WTC11 (cell line): ENCODE data around the gene NLRC5.

Source experiments
- ATF6 ChIP-seq: sonication (generic); formaldehyde crosslinking; IDR thresholded peaks from 2 replicates; pipeline ENCODE4 v1.8.1; 2023; ENCODE audit warnings: mild to moderate bottlenecking, missing genetic modification reagents
- CTCF ChIP-seq: fragments of 200-600 bp; IDR thresholded peaks from 2 replicates; pipeline ENCODE4 v1.8.0; 2022; ENCODE audit warnings: antibody characterized with exemption
- E2F5 ChIP-seq: sonication (generic); formaldehyde crosslinking; IDR thresholded peaks from 2 replicates; pipeline ENCODE4 v1.8.1; 2022; ENCODE audit warnings: mild to moderate bottlenecking, moderate library complexity, missing genetic modification reagents
- ELF4 ChIP-seq: sonication (generic); formaldehyde crosslinking; IDR thresholded peaks from 2 replicates; pipeline ENCODE4 v1.8.1; 2022; ENCODE audit warnings: low read depth, mild to moderate bottlenecking, moderate library complexity, missing genetic modification reagents
- HMGXB4 ChIP-seq: sonication (generic); formaldehyde crosslinking; IDR thresholded peaks from 2 replicates; pipeline ENCODE4 v1.8.1; 2023; ENCODE audit warnings: mild to moderate bottlenecking, moderate library complexity, missing genetic modification reagents
- MAX ChIP-seq: sonication (generic); formaldehyde crosslinking; IDR thresholded peaks from 2 replicates; pipeline ENCODE4 v1.8.0; 2022; ENCODE audit warnings: mild to moderate bottlenecking, missing genetic modification reagents
- SP1 ChIP-seq: sonication (generic); formaldehyde crosslinking; conservative IDR thresholded peaks from 2 replicates; pipeline ENCODE4 v1.8.1; 2022; ENCODE audit warnings: missing genetic modification reagents
- ZSCAN18 ChIP-seq: fragments of 250-450 bp; sonication (Bioruptor Pico); IDR thresholded peaks from 2 replicates; pipeline ENCODE4 v2.1.2; 2022; ENCODE audit warnings: mild to moderate bottlenecking, moderate library complexity

GRCh38 chr16:56987692-56988091 is 1.7 kb upstream of the NLRC5 start:
- no peak for TF ChIP-seq ATF6 (CRISPR knock-in tag)
- TF ChIP-seq CTCF = no peak
- TF ChIP-seq E2F5 (CRISPR knock-in tag) = no peak
- no peak for TF ChIP-seq SP1
- TF ChIP-seq HMGXB4 (CRISPR knock-in tag) = no peak
- TF ChIP-seq MAX (CRISPR knock-in tag) = no peak
- TF ChIP-seq ZSCAN18 = no peak
- TF ChIP-seq ELF4 (CRISPR knock-in tag) = no peak
